Pons (tissue), 1 donor: Measurements from ENCODE around the gene LPP.
"Not testable (repeated sequence)": the region's sequence is repeated elsewhere in the genome, so short reads cannot be mapped to it uniquely, and the experiment has no call there.

Experiments used
- DNase-seq: peaks from one replicate; pipeline ENCODE4 v3.0.0-alpha.2; 2016; ENCODE audit warnings: low spot score

LPP gene

GRCh38 chr3:188634285-188634684, 480.3 kb downstream of the LPP start:
- no peak for DNase-seq

- no peak for DNase-seq
Measured at GRCh38 chr3:188635258-188636042, 481.5 kb downstream of the LPP start.

DNA sequence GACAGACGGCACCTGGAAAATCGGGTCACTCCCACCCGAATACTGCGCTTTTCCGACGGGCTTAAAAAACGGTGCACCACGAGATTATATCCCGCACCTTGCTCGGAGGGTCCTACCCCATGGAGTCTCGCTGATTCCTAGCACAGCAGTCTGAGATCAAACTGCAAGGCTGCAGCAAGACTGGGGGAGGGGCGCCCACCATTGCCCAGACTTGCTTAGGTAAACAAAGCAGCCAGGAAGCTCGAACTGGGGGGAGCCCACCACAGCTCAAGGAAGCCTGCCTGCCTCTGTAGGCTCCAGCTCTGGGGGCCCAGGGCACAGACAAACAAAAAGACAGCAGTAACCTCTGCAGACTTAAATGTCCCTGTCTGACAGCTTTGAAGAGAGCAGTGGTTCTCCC, 482.3 kb downstream of the LPP start:
- DNase-seq = not testable (repeated sequence)

DNA sequence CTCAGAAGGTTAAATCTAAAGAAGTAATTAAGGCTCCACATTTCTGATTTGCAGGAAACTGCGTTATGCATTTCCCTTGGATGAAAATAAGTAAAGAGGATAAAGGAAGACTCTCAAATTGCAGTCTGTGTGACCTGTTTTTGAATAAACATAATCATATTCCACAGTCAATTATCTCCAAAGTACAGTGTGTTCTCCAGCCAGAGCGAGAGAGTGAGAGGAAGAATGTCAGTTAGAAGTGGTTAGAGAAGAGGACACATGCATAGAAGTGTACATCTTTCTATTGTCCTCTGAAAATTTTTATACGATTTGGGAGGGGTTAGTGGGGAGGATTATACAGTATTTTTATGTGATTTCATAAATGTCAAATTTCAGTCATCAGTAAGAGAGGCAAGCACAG, 487.1 kb downstream of the LPP start:
- DNase-seq = no peak

DNA sequence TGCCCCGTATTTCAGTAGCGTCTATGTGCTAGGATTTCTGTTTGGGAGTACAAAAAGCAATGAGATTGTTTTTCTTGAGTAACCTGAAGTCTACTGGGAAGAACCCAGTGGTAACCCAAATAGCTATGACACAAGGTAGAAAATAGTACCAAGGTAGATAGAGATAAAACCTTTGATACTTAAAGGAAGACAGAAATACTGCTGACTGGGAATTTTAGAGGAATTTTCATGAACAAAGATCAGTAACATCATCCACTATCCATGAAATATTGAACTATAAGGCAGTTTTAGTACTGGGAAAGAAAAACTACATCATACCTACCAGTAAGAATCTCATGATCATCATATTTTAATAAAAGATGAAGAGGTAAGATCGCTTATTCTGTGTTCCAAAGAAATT, 489.8 kb downstream of the LPP start:
- no peak for DNase-seq

- DNase-seq = peak; percentile 65
Measured at GRCh38 chr3:188646592-188646991, 492.6 kb downstream of the LPP start.

- DNase-seq = no peak
Measured at GRCh38 chr3:188647237-188647636, 493.3 kb downstream of the LPP start.

DNA sequence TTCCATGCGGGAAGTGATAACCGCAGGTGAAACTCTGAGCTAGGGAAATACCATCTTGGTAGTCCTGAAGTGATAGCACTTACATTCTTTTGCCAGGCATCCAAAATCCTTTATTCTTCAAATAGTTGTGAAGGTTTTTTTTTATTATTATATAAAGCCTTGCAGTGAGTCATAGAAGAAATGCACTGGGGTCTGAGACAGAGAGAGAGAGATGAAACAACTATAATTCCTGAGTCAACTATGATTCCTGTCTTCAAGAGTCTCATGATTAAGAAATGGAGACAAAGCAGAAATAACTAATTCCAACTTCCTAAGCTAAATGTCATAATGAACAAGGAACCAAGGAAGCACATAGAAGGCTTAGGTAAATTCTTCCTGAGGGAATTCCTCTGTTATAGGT, 495.6 kb downstream of the LPP start:
- DNase-seq = no peak

GRCh38 chr3:188656196-188656982, 502.4 kb downstream of the LPP start:
- no peak for DNase-seq

- DNase-seq = no peak
Measured at GRCh38 chr3:188658606-188659005, 504.6 kb downstream of the LPP start.

DNA sequence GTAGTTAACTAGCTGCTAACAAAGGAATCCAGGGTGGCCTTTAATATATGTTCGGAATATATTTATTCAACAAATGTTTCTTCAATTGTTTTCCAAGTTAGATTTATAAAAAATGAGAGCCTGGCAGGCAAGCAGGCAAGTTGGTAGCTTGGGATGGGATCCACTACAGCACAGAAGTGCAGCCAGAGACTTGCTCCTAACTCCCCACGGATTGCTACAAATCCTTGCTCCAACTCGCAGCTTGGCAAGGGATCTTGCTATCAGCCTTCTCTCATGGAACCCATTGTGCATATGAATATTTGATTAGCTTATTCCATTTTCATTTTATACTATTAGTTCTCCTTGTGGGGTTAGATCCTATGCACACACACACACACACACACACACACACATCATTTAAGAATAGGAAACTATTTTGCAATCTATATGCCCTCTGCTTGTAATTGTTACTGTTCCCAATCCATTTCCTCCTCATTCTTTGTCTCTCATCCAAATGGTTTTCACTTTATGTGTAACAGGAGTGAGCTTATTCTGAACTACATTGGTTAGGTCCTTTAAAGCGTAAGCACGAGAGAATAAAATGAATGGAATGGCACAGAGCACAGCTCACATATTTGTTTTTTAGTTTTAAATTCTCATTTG, 505.6 kb downstream of the LPP start:
- DNase-seq = no peak

GRCh38 chr3:188660415-188660814, 506.5 kb downstream of the LPP start:
- no peak for DNase-seq

- DNase-seq = no peak
Measured at GRCh38 chr3:188661806-188662205, 507.8 kb downstream of the LPP start.

DNA sequence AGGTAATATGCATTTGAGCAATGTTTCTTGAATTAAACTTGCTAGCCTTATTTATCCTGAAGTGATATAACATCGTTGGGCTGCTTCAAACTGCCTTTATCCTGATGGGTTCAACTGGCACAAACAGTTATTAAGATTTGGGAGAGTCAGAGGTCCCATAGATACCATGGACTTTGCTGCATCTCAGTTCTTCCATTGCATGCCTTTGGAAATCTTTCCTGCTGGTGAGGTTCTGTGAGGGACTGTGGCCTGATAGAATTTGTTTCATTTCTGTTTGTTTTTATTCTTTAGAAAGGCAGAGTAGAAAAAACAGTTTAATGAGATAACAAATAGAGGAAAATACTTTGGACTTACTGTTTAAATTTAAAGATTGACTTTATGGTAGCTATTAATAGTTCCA, 508.3 kb downstream of the LPP start:
- DNase-seq = no peak

DNA sequence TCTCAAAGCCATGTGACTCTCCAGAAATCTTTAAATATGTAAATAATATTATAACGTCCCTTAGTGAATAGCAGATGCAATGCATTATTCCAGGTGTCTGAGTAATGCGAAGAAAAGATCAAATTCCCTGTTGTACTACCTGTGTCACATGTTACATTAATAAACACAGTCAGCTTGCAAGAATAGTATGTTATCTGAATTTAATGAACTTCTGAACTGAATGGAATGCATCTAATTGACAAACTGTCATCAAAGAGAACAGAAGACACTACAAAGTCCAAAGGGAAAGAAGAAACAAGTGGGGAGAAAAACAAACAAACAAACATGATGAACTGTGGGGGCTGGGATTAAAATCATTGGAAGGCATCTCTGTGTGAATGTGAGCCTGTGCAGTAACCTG, 508.8 kb downstream of the LPP start:
- DNase-seq = no peak

DNA sequence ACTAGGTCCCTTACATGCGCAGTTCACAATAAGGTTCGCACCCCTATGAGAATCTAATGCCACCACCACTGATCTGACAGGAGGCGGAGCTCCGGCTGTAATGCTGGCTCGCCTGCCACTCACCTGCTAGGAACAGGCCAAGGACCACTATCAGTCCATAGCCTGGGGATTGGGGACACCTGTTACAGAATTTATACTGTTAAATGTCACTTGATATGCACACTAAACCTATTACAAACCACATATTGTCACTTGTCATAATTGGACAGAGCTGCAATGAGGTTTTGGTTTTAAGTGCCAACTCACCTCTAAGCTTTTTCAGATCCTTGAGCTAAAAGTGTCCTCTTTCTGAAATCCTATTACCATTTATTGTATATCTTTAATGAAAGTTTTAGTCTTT, 509.9 kb downstream of the LPP start:
- DNase-seq = no peak

DNA sequence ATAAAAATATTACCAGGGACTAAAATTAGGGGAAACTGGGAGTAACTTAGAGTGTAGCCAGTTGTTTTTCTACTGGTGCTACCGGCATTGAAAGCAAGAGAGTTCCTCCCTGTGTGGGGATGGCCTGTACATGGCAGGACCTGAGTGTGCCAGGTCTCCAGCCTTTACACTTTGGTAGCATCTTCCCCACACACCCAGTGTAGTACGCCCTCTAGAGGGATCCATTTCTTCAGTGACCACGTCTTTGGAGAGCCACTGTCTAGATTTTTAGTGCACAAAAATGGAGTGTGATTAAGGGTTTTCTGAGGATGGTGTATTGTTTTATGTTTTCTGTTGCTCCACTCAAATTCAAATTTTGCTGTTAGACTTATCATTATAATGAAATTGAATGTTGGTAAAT, 510.8 kb downstream of the LPP start:
- no peak for DNase-seq

DNA sequence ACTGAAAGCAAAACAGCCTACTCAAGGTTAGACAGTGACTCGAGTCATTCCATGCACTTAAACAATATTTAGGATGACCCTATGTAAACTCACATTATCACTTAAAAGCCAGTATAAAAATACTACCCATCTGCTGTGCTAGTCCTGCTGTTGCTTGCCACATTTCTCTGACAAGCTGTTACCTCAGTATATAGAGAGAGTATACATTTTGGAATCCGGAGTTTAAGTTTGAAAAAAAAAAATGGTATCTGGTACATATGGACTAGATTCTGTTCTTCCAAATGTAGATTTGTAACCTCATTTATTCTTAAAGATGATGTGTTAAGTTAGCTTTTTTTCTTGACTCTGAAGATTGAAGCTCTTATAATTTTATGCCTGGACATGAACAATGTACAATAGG, 514.0 kb downstream of the LPP start:
- DNase-seq = no peak

- no peak for DNase-seq
Measured at GRCh38 chr3:188670446-188670845, 516.5 kb downstream of the LPP start.

DNA sequence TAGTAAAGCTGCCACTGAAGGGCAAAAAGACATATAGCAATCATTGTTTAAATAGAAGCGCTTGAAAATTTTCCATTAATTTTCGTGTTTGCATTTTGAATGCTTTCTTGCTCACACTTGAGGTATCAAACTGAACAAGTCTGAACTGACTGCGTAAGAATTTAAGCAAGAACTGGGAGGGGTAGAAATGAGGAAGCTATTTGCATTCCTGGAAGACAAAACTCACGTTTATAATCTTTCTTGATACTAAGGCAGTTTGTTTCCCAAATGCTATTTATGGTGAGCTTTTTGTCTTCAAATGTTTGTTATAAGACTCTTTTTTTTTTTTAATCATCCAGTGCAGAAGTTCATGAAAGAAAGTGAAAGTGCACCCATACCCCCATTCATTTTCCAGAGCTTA, 518.0 kb downstream of the LPP start:
- DNase-seq = no peak

- no peak for DNase-seq
Measured at GRCh38 chr3:188672840-188673239, 518.9 kb downstream of the LPP start.

- DNase-seq = no peak
Measured at GRCh38 chr3:188673646-188674186, 519.8 kb downstream of the LPP start.

GRCh38 chr3:188674595-188674994, 520.6 kb downstream of the LPP start:
- no peak for DNase-seq
